ENCODE measurements around the gene EIF4A3. TPM values are rescaled to one million over a fixed set of nuclear protein-coding genes. Genes with fewer than 3 reads are reported as not detected.

Gene EIF4A3
- total RNA-seq, 1 donor from 2014 or later: 76.6 TPM

DNA sequence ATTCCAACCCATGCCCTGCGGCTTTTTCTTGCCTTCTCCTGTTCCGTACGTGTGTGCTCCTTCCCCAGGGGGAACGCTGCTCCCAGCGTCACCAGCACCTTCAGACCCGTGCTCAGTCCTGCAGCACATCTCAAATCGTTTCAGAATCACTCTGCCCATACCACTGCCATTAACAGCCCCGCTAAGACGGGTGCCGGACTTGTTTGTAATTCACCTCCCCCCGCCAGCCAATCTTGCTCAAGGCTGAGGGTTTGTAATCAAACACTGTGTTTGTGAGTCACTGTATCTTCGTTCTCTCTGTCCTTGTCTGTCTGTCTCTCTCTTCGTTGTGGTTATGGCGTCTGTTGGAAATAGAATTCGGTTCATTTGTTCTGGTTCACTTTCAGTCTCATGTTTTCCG is 40.2 kb upstream of the EIF4A3 start:
- Mint-ChIP-seq H3K36me3 (ENCODE audit: low read depth, unreplicated experiment) (no peaks in the 10 kb centered on the region), H3K27me3 (ENCODE audit: unreplicated experiment) (peaks cover 4% of the 10 kb centered on the region), H3K9me3 (ENCODE audit: unreplicated experiment) (no peaks in the 10 kb centered on the region), H3K4me1 (ENCODE audit: unreplicated experiment) (peaks cover 2% of the 10 kb centered on the region), H3K27ac (ENCODE audit: unreplicated experiment) (no peak overlapping the region), H3K4me3 (ENCODE audit: unreplicated experiment) (no peak overlapping the region)
- TF ChIP-seq, protein P1, sequence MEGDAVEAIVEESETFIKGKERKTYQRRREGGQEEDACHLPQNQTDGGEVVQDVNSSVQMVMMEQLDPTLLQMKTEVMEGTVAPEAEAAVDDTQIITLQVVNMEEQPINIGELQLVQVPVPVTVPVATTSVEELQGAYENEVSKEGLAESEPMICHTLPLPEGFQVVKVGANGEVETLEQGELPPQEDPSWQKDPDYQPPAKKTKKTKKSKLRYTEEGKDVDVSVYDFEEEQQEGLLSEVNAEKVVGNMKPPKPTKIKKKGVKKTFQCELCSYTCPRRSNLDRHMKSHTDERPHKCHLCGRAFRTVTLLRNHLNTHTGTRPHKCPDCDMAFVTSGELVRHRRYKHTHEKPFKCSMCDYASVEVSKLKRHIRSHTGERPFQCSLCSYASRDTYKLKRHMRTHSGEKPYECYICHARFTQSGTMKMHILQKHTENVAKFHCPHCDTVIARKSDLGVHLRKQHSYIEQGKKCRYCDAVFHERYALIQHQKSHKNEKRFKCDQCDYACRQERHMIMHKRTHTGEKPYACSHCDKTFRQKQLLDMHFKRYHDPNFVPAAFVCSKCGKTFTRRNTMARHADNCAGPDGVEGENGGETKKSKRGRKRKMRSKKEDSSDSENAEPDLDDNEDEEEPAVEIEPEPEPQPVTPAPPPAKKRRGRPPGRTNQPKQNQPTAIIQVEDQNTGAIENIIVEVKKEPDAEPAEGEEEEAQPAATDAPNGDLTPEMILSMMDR (IDR thresholded peaks at IDR 0.05; ENCODE audit: unreplicated experiment): no peak
- DNase-seq (ENCODE audit: low spot score): no peak

GRCh38 chr17:80185968-80186367 is 39.0 kb upstream of the EIF4A3 start:
- Mint-ChIP-seq H3K36me3 (ENCODE audit: low read depth, unreplicated experiment) (no peaks in the 10 kb centered on the region), H3K4me3 (ENCODE audit: unreplicated experiment) (no peak overlapping the region), H3K4me1 (ENCODE audit: unreplicated experiment) (no peaks in the 10 kb centered on the region), H3K27ac (ENCODE audit: unreplicated experiment) (no peak overlapping the region), H3K9me3 (ENCODE audit: unreplicated experiment) (no peaks in the 10 kb centered on the region), H3K27me3 (ENCODE audit: unreplicated experiment) (peaks cover 2% of the 10 kb centered on the region)
- no peak for DNase-seq (ENCODE audit: low spot score)
- TF ChIP-seq, protein P1 (IDR thresholded peaks at IDR 0.05; ENCODE audit: unreplicated experiment): no peak

DNA sequence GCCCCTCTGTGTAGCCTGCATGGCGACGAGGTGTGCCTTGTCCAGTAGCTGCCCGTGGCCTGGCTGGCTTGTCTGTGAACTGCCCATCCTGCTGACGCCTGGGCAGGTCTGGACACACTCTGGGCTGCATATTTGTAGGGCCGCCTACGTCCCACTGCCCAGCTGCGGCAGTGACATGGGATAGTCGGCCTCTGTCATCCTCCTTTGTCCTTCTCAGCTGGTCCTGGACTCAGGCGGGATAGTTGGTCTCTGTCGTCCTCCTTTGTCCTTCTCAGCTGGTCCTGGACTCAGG is 37.4 kb upstream of the EIF4A3 start:
- Mint-ChIP-seq H3K36me3 (ENCODE audit: low read depth, unreplicated experiment) (no peaks in the 10 kb centered on the region), H3K9me3 (ENCODE audit: unreplicated experiment) (no peaks in the 10 kb centered on the region), H3K4me3 (ENCODE audit: unreplicated experiment) (no peak overlapping the region), H3K27me3 (ENCODE audit: unreplicated experiment) (peaks cover 2% of the 10 kb centered on the region), H3K4me1 (ENCODE audit: unreplicated experiment) (no peaks in the 10 kb centered on the region), H3K27ac (ENCODE audit: unreplicated experiment) (no peak overlapping the region)
- TF ChIP-seq, protein P1 (IDR thresholded peaks at IDR 0.05; ENCODE audit: unreplicated experiment): no peak
- DNase-seq (ENCODE audit: low spot score): no peak

DNA sequence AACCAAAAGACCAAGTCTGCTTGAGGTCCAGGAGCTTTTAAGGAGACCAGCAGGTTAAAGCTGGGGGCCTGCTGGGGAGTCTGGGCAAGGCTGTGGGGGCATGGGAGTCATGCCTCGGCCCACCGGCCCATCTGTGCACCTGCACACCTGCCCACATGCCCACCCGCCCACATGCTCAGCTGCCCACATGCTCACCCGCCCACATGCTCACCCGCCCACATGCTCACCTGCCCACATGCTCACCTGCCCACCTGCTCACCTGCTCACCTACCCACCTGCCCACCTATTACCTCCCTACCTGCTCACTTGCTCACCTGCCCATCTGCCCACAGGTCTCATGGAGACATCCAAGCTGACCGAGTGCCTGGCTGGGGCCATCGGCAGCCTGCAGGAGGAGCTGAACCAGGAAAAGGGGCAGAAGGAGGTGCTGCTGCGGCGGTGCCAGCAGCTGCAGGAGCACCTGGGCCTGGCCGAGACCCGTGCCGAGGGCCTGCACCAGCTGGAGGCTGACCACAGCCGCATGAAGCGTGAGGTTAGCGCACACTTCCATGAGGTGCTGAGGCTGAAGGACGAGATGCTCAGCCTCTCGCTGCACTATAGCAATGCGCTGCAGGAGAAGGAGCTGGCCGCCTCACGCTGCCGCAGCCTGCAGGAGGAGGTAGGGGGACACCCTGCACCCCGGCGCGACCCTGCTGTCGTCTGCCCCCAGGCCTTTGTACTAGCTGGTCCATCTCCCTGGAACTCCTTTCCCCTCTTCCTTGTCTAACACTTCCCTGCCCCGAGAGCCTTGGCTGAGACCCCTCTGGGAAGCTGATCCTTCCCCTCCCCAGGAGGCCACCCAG is 36.9 kb upstream of the EIF4A3 start:
- Mint-ChIP-seq H3K4me3 (ENCODE audit: unreplicated experiment) (no peak overlapping the region), H3K36me3 (ENCODE audit: low read depth, unreplicated experiment) (no peaks in the 10 kb centered on the region), H3K4me1 (ENCODE audit: unreplicated experiment) (no peaks in the 10 kb centered on the region), H3K27me3 (ENCODE audit: unreplicated experiment) (peaks cover 2% of the 10 kb centered on the region), H3K27ac (ENCODE audit: unreplicated experiment) (no peak overlapping the region), H3K9me3 (ENCODE audit: unreplicated experiment) (no peaks in the 10 kb centered on the region)
- TF ChIP-seq, protein P1 (IDR thresholded peaks at IDR 0.05; ENCODE audit: unreplicated experiment): no peak
- DNase-seq (ENCODE audit: low spot score): no peak

- Mint-ChIP-seq H3K9me3 (ENCODE audit: unreplicated experiment) (no peaks in the 10 kb centered on the region), H3K4me3 (ENCODE audit: unreplicated experiment) (no peak overlapping the region), H3K4me1 (ENCODE audit: unreplicated experiment) (no peaks in the 10 kb centered on the region), H3K27me3 (ENCODE audit: unreplicated experiment) (peaks cover 2% of the 10 kb centered on the region), H3K36me3 (ENCODE audit: low read depth, unreplicated experiment) (no peaks in the 10 kb centered on the region), H3K27ac (ENCODE audit: unreplicated experiment) (no peak overlapping the region)
- DNase-seq (ENCODE audit: low spot score): no peak
- TF ChIP-seq, protein P1 (IDR thresholded peaks at IDR 0.05; ENCODE audit: unreplicated experiment): no peak
Measured at GRCh38 chr17:80182845-80183223, 35.9 kb upstream of the EIF4A3 start.
